ENCODE results near the gene TRPM3. TPM values are rescaled to one million over a fixed set of nuclear protein-coding genes. Genes with fewer than 3 reads are reported as not detected.

The TRPM3 gene
- total and polyA plus RNA-seq, 2 of the 8 experiments (the other 6 are each of a cell fraction or from before 2014, with no cell fraction given), result 2.4 to 10.9 TPM

DNA sequence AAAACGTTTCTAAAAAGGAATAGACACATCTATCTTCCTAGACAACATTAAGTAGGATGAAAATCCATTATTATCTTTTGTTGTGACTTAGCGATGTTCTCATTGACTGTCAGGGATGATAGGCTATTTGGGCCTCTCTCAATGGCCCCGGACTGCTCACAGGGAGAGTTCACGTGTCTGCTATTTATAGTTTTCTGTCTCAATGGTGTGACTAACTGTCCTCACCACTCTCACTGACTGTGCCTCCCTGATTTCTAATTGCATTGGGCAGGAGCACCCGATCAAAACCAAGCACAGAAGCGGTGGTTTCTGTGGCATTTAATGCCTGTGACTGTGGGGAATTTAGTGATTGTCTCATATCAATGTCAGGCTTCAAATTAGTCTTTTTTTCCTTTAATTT is 420.3 kb downstream of the TRPM3 start (continued):
- TF ChIP-seq BRCA1 (IDR thresholded peaks at IDR 0.05; ENCODE audit: low read depth, low read length) (no peak), FOSL1 (IDR thresholded peaks at IDR 0.05; ENCODE audit: insufficient read depth, low read depth, low read length) (no peak), NRF1 (IDR thresholded peaks at IDR 0.05; ENCODE audit: low read depth, low read length) (no peak), YY1 (IDR thresholded peaks at IDR 0.05; ENCODE audit: low read depth, low read length) (no peak)

Measured in H1 (cell line).